GM18951 (cell line): ENCODE results near the gene FAM53B.

Experiments
- POLR2A ChIP-seq: IDR thresholded peaks from 4 replicates; pipeline ENCODE4 v1.6.1; 2011; ENCODE audit warnings: mild to moderate bottlenecking; ENCODE audit not compliant: insufficient read length, insufficient read depth; ENCODE audit errors: extremely low read depth
- in situ Hi-C: fragments of 300-500 bp; cut with MboI; formaldehyde crosslinking; loops from one replicate; pipeline ENCODE4 v1.12.0; 2022; ENCODE audit warnings: low sequenced_read_pairs, mixed read lengths, inconsistent platforms; ENCODE audit not compliant: unreplicated experiment

FAM53B gene

DNA sequence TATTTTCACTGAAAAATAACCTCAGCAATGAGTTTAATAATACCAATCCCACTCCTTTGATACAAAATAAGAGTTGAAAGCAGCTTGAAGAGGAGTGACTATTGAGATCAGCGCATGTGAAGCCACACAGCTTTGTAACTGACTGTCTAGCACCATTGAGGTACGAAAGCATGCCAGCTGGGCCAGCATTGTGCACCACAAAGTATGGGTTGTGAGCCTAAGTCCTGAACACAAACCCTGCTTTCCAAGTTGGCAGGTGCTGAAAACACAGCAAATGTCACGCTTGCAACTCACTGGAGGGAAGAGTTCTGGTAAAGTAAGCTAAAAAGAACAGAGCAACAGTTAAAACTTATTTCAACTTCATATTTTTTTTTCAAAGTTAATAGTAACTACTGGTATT, 4.0 kb upstream of the FAM53B start:
- no peak for TF ChIP-seq POLR2A
- in situ Hi-C loops = loop anchor here (10.0 kb wide), 1 partner anchor 213 kb away; no protein-coding TSS in a partner anchor

DNA sequence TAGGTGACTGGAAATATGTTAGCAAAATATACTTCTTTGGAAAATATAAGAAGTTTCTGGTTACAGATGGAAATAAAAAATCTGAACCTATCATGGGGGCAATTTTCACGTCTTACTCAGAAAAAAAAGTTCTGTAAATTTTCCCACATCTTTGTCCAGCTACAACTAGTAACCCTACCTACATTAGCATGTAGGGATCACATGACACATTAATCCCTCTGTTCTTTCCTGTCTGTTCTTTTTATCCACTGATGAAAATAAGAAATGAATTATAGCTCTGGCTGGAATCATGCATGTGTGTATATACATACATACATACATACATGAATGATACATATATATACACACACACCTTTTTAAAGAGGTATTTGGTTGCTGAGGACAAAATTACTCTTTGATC, 3.6 kb upstream of the FAM53B start:
- in situ Hi-C loops = loop anchor here (10.0 kb wide), 1 partner anchor 213 kb away; no protein-coding TSS in a partner anchor
- no peak for TF ChIP-seq POLR2A

DNA sequence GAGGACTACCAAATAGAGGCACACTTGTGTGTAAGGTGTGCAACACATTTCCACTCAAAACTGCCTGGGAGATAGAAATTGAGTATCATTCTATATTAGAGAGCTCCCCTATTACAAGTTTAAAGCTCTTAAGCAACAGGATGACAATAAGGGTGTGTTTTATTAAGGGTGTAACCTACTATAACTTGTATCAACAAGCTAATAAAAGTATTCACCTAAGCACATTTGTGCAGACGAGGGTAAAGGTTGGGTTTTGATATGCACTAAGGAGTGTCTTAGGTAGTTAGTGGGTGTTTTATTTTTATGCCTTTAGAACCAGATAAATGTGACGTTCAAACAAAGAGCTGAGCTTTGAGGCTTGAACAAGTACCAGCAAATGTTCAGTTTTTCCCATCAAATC, 2.8 kb upstream of the FAM53B start:
- in situ Hi-C loops = loop anchor here (10.0 kb wide), 1 partner anchor 212 kb away; no protein-coding TSS in a partner anchor
- no peak for TF ChIP-seq POLR2A

DNA sequence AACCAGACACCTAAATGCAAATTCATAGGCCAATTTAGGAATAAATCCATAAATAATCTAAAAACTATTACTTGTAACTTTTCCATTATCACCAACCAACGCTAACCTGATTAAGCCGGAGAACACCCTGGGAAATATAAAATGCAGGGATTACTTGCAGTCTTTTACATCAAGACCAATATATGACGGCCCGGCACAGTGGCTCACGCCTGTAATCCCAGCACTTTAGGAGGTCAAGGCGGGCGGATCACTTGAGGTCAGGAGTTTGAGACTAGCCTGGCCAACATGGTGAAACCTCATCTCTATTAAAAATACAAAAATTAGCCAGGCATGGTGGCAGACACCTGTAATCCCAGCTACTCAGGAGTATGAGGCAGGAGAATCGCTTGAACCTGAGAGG, 2.3 kb upstream of the FAM53B start:
- in situ Hi-C loops = loop anchor here (10.0 kb wide), 1 partner anchor 212 kb away; no protein-coding TSS in a partner anchor

DNA sequence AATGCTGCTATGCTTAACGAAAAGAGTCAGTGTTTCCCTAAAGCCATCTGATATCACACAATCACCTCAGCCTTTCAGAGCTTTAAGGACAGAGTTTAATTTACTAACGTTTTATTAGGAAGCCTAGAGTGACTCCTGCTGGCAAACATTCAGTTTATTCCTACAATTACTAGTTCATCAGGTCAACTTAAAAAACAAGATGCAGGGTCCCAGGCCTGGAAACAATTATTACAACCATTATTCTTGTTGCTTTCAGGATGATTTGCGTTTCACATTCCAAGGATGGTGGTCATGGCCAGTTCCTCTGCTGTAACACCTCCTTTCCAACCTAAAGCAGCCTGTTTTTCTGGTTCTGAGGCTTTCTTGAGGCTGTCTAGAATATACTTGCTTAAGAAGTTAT, 1.5 kb upstream of the FAM53B start:
- no peak for TF ChIP-seq POLR2A
- in situ Hi-C loops = loop anchor here (10.0 kb wide), 1 partner anchor 211 kb away; no protein-coding TSS in a partner anchor

DNA sequence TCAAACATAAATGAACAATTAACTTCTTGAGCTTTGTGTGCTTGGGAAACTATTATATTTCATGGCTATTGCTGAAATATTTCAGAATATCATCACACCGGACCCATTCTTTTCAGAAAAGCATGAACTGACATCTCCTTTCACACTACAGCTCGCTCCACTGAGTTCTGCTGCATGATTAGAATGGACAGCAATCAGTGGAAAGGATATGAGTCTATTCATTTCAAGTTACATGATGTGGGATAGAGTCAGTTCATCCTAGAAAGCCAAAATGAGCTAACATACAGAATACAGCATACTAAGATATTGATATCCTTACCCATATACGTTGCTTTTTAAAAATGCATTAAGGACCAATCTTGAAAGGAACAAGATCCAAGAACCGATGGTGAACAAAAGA, 1.1 kb upstream of the FAM53B start:
- TF ChIP-seq POLR2A = no peak
- in situ Hi-C loops = loop anchor here (10.0 kb wide), 1 partner anchor 210 kb away; no protein-coding TSS in a partner anchor

DNA sequence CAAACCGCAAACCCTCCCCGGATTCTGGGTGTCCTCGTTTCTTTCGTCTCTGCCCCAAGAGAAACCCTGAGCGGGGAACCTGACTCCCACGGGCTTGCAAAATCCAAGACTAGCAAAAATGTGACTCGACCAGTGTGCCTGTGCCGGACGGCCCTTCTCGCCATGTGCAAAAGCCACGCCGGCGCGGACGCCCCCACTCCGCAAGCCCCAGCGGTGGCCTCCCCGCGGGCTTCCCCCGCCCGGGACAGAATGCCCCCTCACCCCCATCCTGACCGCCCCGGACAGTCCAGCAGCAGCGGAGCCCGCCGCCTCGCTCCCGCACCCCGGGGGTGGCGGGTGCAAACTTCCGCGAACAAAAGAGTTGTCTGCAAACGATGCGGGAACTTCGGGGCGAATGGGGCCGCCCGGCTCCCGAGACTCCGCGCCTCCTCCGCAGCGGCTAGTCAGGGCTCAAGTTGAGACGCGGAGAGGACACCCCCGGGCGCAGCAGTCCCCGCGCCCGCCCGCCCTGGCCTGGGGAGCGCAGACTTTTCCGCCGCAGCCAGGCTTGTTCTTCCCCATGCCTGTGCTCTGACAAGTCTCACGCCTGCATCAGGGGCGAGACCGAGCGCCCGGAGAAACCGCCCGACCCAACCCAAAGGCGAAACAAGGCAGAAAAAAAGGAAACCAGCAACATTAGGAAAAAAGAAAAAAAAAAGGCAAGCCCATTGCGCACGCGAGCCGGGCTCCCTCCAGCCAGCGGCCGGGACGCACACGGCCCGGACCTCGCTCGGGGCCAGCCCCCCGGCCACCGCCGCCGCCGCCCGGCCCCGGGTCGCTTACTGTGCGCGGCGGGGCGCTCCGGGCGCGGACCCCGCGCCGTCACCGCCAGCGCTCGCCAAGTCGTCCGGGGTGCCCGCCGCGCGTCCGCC, 732 bp downstream of the FAM53B start:
- in situ Hi-C loops = loop anchor here (10.0 kb wide), 1 partner anchor 209 kb away; no protein-coding TSS in a partner anchor
- no peak for TF ChIP-seq POLR2A

DNA sequence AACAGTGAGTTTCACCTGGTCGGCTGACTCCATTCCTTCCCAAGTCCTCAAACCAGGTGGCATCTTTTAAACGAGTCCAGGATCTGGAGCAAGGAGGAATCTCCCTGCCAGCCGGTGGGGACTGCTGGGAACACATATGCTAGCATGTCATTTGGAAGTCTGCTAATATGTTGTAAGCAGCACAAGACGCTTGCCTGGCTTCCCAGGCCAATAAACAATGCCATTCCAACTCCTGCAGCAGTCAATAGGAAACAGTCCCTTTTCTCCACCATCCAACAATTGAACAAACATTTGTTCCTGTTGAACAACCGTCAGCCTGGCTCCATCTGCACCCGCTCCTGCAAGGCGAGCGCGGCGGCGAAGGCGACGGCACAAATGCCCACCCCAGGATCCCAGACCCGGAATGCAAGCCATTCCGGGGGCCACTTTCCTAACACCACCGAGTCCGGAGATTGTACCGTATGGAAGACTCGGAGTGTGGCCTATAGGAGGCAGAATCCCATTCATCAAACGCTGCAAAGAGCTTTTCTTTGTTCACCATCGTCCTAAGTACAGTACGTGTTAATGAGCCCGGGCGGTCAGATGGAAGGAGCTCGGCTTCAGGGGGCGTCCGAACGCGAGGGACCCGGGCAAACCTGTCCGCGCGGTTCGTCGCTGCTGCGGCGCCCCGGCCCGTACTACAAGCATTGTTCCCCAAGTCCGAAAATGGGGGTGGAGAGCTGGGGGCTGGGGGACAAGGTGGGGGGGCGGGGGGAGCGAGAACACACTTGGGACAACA, 1.6 kb downstream of the FAM53B start:
- TF ChIP-seq POLR2A = no peak
- in situ Hi-C loops = loop anchor here (10.0 kb wide), 1 partner anchor 208 kb away; no protein-coding TSS in a partner anchor

DNA sequence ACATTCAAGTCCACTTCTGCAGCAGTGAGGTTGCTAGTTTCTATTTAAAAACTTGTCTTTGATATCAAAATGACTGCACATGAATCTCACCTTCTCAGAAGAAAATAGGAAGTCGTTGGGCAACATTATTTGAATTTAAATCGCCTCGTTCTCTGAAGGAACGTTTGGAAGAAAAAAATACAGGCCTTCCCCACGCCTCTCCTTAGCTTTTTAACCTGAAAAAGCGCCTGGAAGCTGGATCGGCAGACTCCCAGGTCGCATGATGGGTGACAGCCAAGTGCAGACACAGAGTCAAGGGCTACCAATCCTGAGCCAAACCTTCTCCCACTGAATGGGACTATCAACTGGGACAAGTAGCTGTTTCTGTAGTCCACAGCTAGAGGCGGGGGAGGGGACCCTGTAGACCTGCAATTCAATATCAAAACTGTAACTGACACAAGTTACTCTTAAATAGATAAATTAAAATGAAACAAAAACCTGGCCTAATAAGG, 2.2 kb downstream of the FAM53B start:
- no peak for TF ChIP-seq POLR2A
- in situ Hi-C loops = loop anchor here (10.0 kb wide), 1 partner anchor 207 kb away; no protein-coding TSS in a partner anchor

DNA sequence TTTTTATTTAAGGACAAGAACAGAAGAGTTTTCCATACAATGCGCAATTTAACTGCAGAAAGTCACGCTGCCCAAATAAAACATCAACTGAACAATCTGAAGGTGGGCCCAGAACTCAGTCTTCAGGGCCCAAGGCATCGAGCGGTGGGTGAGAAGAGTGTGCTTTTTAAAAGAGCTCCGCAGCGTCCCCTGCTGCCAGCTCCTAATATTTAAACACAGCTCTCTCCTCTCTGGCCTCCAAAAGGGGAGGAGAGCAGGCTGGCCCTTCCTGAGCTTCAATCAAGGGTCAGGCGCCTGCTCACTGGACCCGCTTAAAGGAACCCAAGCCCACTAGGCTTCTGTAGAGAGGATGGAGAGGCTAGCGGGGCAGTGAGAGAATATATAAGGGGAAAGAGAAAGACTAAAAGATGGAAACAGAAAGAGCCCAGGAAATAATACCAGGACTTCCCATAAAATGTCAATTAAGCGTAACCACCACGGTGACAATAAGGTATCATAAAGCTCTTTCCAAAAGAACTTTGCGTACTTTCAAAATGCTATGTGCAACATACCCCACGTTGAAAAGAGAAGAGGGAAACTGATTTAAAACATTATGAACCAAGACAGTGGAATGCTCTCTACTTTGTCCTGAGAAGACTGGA, 2.8 kb downstream of the FAM53B start:
- no peak for TF ChIP-seq POLR2A
- in situ Hi-C loops = loop anchor here (10.0 kb wide), 1 partner anchor 207 kb away; no protein-coding TSS in a partner anchor

DNA sequence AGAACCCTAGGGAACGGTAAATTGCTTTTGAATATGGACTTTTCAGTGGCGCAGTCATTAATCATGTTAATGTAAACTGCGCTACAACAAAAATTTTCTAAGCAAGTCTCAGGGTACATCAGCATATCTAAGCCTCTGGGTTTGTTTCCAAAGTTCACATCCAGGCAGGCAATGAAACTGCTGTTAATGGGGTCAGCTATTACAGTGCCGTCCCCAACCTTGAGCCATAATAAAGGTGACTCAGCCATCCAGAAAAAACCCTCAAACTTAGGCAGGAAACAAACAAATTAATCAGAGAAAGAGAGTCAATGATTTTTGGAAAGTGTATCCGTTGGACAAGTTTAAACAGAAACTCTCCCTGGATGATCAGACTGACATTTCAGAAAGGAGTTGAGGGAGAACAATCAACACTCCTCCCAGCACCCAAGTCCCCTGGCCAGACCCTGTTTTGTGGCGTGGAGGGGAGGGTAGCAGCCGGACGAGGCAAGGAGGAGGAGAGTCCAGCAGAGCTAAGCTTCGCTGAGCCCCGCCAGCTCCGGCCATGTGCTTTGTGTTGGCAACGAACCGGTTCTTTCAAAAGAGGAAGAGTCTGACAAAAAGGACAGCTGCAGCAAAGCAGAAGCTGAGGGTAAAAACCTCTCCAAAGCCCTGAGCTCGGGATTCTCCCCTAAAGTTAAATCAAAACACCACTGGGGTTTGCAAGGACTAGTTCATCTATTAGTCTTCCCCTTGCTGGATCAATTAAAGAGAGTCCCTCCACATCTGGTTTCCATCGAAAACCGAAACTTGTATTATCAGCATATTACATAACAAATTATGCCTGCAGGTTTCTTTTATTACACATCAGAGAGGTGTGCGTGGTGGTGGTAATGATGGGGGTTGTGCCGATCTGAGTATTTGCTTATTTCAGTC, 3.6 kb downstream of the FAM53B start:
- in situ Hi-C loops = loop anchor here (10.0 kb wide), 1 partner anchor 206 kb away; no protein-coding TSS in a partner anchor
- TF ChIP-seq POLR2A = no peak

DNA sequence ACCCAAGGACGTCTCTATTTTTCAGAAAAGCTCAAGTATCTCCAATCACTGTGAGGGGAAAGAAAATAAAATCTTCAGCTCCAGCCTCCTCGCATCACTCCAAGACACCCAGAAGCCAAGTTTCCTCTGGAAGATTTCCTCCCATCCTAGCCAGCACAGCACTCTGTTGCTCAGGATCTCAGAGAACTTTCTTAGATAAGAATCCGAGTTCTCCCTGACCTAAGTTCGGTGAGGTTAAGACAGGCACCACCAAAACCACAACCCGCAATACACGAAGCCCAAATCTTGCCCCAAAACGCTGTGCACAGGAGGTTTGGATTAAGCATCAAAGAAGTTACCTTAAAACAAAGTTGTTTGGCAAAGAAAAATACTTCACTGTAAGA, 4.2 kb downstream of the FAM53B start:
- no peak for TF ChIP-seq POLR2A
- in situ Hi-C loops = loop anchor here (10.0 kb wide), 1 partner anchor 205 kb away; no protein-coding TSS in a partner anchor
